NCI-H2029 treated with DMSO at 0.1 percent for 48 hours (cell line): ENCODE data around the gene SYT14.

Experiments
- DNase-seq: peaks from one replicate; lab custom pipeline; 2025; lab: John Stamatoyannopoulos, UW

SYT14 gene

GRCh38 chr1:210207597-210208450 lies 269.8 kb downstream of the SYT14 start:
- DNase-seq: no peak

- no peak for DNase-seq
Observed at GRCh38 chr1:210213335-210213734, 275.3 kb downstream of the SYT14 start.

GRCh38 chr1:210214573-210215409 lies 276.8 kb downstream of the SYT14 start:
- DNase-seq: no peak

- no peak for DNase-seq
Observed at GRCh38 chr1:210217482-210217881, 279.5 kb downstream of the SYT14 start.

GRCh38 chr1:210218047-210218446 lies 280.0 kb downstream of the SYT14 start:
- no peak for DNase-seq
